Transverse colon (tissue), 4 donors: ENCODE results near the gene NAALADL2.

Experiments used
- EP300 ChIP-seq: sonication (generic); formaldehyde crosslinking; IDR thresholded peaks from one replicate; pipeline ENCODE4 v1.6.1; 2017; ENCODE audit warnings: antibody characterized with exemption, low read depth
- POLR2A ChIP-seq: fragments of 450-650 bp; IDR thresholded peaks from one replicate; pipeline ENCODE4 v1.6.1; 2016; ENCODE audit warnings: antibody characterized with exemption, mild to moderate bottlenecking, moderate library complexity
- POLR2AphosphoS5 ChIP-seq, 3 donors: sonication (generic); formaldehyde crosslinking; IDR thresholded peaks; one replicate each; pipeline ENCODE4 v1.6.1; 2016; ENCODE audit warnings: antibody characterized with exemption in 3 of 3
- TF ChIP-seq, protein P1 (sequence below), 5 experiments: fragments of 200-600 bp in 3 of 5; fragments of 450-650 bp in 2 of 5; sonication (generic) in 3 of 5; IDR thresholded peaks; 1 replicate in 2 of 5; 2 replicates in 3 of 5; pipeline ENCODE4 v1.5.1; 2016 to 2017; ENCODE audit warnings: antibody characterized with exemption in 5 of 5, inconsistent platforms in 3 of 5, mild to moderate bottlenecking in 2 of 5, moderate library complexity in 1 of 5

DNA sequence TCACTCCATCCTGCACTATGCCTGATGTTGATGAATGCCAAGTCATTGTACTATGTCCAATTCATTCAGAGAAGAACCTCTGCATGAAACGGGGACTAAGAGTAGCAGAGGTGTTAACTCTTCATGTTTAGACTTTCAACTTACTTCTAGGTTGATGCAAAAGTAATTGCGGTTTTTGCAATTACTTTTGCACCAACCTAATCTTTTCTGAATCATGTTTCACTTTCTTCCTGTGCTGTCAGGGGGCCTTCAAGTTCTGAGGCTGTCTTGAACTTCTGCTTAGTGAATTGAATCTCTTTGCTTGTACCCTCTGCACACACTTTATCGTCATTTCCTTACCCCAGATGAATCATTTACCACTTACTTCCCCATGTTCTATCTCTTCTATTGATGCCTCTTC, 636.2 kb downstream of the NAALADL2 start:
- no peak for TF ChIP-seq POLR2AphosphoS5 (IDR thresholded peaks at IDR 0.05)
- TF ChIP-seq, protein P1, sequence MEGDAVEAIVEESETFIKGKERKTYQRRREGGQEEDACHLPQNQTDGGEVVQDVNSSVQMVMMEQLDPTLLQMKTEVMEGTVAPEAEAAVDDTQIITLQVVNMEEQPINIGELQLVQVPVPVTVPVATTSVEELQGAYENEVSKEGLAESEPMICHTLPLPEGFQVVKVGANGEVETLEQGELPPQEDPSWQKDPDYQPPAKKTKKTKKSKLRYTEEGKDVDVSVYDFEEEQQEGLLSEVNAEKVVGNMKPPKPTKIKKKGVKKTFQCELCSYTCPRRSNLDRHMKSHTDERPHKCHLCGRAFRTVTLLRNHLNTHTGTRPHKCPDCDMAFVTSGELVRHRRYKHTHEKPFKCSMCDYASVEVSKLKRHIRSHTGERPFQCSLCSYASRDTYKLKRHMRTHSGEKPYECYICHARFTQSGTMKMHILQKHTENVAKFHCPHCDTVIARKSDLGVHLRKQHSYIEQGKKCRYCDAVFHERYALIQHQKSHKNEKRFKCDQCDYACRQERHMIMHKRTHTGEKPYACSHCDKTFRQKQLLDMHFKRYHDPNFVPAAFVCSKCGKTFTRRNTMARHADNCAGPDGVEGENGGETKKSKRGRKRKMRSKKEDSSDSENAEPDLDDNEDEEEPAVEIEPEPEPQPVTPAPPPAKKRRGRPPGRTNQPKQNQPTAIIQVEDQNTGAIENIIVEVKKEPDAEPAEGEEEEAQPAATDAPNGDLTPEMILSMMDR (IDR thresholded peaks at IDR 0.05), result no peak
- TF ChIP-seq POLR2A, result no peak
- no peak for TF ChIP-seq EP300
